Measurements from ENCODE around the gene SRSF7.

The SRSF7 gene

DNA sequence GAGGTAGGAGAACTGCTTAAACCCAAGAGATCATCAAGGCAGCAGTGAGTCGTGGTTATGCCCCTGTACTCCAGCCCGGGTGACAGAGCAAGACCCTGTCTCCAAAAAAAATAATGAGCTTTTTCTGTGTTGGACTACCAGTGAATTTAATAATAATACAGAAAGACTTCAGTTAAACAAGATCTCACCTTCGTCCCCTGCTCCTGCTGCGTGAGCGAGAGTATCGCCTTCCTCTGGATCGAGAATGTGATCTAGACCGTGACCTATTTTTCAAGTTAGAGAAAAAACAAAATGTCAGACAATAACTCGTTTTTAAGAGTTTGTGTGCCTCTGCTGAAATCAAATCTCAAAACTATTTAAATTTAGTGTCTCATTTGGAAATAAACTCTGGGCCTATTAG, 2.8 kb downstream of the SRSF7 start:
- no peak for TF ChIP-seq POLR2AphosphoS5 (IDR thresholded peaks at IDR 0.05; ENCODE audit: low read depth, low read length)

DNA sequence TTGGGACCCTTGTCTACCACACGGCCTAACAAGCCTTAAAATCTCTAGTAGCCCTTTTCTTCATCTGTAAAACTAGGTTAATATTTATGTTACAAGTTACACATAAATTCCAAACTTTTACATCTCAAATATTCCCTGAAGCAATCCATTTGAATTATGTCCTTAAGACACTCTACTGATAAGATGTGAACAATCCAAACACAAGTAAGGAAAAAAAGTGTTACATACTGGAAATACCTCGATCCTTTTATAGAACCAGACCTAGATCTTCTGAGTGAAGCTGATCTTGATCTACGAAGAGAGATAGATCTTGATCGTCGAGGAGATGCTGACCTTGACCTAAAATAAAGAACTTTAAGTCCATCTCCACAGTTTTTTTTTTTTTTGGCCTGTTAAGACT, 3.3 kb downstream of the SRSF7 start:
- TF ChIP-seq SIN3A (IDR thresholded peaks at IDR 0.05; ENCODE audit: borderline replicate concordance, insufficient read depth, low read length), result no peak
- TF ChIP-seq FOXP2 (optimal IDR thresholded peaks at IDR 0.05; ENCODE audit: borderline replicate concordance, extremely low read depth, extremely low read length, insufficient read depth), result no peak
- TF ChIP-seq TAF1 (IDR thresholded peaks at IDR 0.05; ENCODE audit: borderline replicate concordance, insufficient read depth, low read length), result no peak
- TF ChIP-seq, protein P1, sequence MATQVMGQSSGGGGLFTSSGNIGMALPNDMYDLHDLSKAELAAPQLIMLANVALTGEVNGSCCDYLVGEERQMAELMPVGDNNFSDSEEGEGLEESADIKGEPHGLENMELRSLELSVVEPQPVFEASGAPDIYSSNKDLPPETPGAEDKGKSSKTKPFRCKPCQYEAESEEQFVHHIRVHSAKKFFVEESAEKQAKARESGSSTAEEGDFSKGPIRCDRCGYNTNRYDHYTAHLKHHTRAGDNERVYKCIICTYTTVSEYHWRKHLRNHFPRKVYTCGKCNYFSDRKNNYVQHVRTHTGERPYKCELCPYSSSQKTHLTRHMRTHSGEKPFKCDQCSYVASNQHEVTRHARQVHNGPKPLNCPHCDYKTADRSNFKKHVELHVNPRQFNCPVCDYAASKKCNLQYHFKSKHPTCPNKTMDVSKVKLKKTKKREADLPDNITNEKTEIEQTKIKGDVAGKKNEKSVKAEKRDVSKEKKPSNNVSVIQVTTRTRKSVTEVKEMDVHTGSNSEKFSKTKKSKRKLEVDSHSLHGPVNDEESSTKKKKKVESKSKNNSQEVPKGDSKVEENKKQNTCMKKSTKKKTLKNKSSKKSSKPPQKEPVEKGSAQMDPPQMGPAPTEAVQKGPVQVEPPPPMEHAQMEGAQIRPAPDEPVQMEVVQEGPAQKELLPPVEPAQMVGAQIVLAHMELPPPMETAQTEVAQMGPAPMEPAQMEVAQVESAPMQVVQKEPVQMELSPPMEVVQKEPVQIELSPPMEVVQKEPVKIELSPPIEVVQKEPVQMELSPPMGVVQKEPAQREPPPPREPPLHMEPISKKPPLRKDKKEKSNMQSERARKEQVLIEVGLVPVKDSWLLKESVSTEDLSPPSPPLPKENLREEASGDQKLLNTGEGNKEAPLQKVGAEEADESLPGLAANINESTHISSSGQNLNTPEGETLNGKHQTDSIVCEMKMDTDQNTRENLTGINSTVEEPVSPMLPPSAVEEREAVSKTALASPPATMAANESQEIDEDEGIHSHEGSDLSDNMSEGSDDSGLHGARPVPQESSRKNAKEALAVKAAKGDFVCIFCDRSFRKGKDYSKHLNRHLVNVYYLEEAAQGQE (IDR thresholded peaks at IDR 0.05; ENCODE audit: insufficient read depth in 1 of 2, low read depth in 2 of 2, low read length in 2 of 2), result no peak
- no peak for TF ChIP-seq POLR2AphosphoS5 (IDR thresholded peaks at IDR 0.05; ENCODE audit: low read depth, low read length)

DNA sequence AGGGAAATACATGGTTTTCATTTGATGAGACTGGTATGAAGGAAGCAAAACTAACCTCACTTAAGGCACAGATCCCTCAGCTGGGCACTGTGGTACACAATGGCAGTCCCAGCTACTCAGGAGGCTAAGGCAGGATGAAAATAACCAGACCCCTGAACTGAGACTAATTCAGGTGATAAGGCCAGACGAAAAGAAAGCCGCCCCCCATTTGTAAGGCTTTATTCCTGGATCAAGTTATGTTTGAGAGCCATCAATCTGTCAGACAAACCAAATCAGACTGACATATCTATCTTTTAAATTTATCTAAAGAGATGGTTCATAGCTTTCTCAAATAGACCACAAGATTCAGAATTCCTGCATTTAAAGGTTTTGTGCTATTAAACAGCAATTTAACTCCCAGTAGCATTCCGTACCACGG, 4.1 kb downstream of the SRSF7 start:
- TF ChIP-seq SIN3A (IDR thresholded peaks at IDR 0.05; ENCODE audit: borderline replicate concordance, insufficient read depth, low read length), result no peak
- no peak for TF ChIP-seq FOXP2 (optimal IDR thresholded peaks at IDR 0.05; ENCODE audit: borderline replicate concordance, extremely low read depth, extremely low read length, insufficient read depth)
- no peak for TF ChIP-seq POLR2AphosphoS5 (IDR thresholded peaks at IDR 0.05; ENCODE audit: low read depth, low read length)
- TF ChIP-seq, protein P1 (IDR thresholded peaks at IDR 0.05; ENCODE audit: insufficient read depth in 1 of 2, low read depth in 2 of 2, low read length in 2 of 2), result no peak
- TF ChIP-seq TAF1 (IDR thresholded peaks at IDR 0.05; ENCODE audit: borderline replicate concordance, insufficient read depth, low read length), result no peak

DNA sequence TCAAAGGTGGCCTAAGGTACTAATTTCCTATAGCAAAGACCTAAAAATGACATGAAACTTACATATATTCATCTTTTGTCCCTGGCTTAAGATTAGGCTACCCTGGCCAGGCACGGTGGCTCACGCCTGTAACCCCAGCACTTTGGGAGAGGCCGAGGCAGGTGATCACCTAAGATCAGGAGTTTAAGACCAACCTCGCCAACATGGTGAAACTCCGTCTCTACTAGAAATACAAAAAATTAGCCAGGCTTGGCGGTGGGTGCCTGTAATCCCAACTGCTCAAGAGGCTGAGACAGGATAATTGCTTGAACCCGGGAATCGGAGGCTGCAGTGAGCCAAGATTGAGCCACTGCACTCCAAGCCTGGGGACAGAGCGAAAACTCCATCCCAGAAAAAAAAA, 5.9 kb downstream of the SRSF7 start:
- TF ChIP-seq, protein P1 (IDR thresholded peaks at IDR 0.05; ENCODE audit: insufficient read depth in 1 of 2, low read depth in 2 of 2, low read length in 2 of 2), result no peak
- TF ChIP-seq SIN3A (IDR thresholded peaks at IDR 0.05; ENCODE audit: borderline replicate concordance, insufficient read depth, low read length) (no peak), POLR2AphosphoS5 (IDR thresholded peaks at IDR 0.05; ENCODE audit: low read depth, low read length) (no peak), FOXP2 (optimal IDR thresholded peaks at IDR 0.05; ENCODE audit: borderline replicate concordance, extremely low read depth, extremely low read length, insufficient read depth) (no peak), TAF1 (IDR thresholded peaks at IDR 0.05; ENCODE audit: borderline replicate concordance, insufficient read depth, low read length) (no peak)

DNA sequence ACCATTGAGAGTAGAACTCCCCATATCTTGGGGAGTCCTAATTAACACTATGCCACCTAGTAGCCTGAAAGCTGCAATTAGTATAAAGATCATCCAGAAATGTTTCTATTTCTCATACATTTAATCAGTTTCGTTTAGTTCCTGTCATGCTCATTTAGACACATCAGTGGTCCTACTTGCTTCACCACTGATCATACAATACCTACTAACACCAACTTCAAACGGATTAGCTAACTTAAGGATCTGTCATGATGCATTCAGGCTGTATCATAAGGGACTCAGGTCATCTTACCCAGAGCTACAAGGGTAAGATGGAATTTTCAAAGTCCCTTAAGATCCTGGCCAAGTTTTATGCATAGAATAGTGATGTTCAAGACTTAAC, 6.8 kb downstream of the SRSF7 start:
- no peak for TF ChIP-seq TAF1 (IDR thresholded peaks at IDR 0.05; ENCODE audit: borderline replicate concordance, insufficient read depth, low read length)
- no peak for TF ChIP-seq FOXP2 (optimal IDR thresholded peaks at IDR 0.05; ENCODE audit: borderline replicate concordance, extremely low read depth, extremely low read length, insufficient read depth)
- no peak for TF ChIP-seq SIN3A (IDR thresholded peaks at IDR 0.05; ENCODE audit: borderline replicate concordance, insufficient read depth, low read length)
- no peak for TF ChIP-seq POLR2AphosphoS5 (IDR thresholded peaks at IDR 0.05; ENCODE audit: low read depth, low read length)
- TF ChIP-seq, protein P1 (IDR thresholded peaks at IDR 0.05; ENCODE audit: insufficient read depth in 1 of 2, low read depth in 2 of 2, low read length in 2 of 2), result no peak
